Measurements from ENCODE around the gene SCAF11.

SCAF11 gene

GRCh38 chr12:45915405-45915804 is 75.0 kb downstream of the SCAF11 start:
- DNase-seq = no peak

GRCh38 chr12:45914090-45914489 is 76.3 kb downstream of the SCAF11 start:
- DNase-seq = no peak

- DNase-seq = no peak
Measured at GRCh38 chr12:45913631-45914030, 76.7 kb downstream of the SCAF11 start.

- DNase-seq = no peak
Measured at GRCh38 chr12:45912774-45913173, 77.6 kb downstream of the SCAF11 start.

GRCh38 chr12:45909041-45909713 is 81.2 kb downstream of the SCAF11 start:
- no peak for DNase-seq

GRCh38 chr12:45907955-45908354 is 82.4 kb downstream of the SCAF11 start:
- no peak for DNase-seq

- no peak for DNase-seq
Measured at GRCh38 chr12:45898094-45898493, 92.3 kb downstream of the SCAF11 start.

- DNase-seq = no peak
Measured at GRCh38 chr12:45895961-45896360, 94.4 kb downstream of the SCAF11 start.

GRCh38 chr12:45893240-45893639 is 97.1 kb downstream of the SCAF11 start:
- no peak for DNase-seq

- no peak for DNase-seq
Measured at GRCh38 chr12:45890276-45890675, 100.1 kb downstream of the SCAF11 start.

- no peak for DNase-seq
Measured at GRCh38 chr12:45887544-45887943, 102.8 kb downstream of the SCAF11 start.

- no peak for DNase-seq
Measured at GRCh38 chr12:45886685-45887084, 103.7 kb downstream of the SCAF11 start.

GRCh38 chr12:45883187-45883586 is 107.2 kb downstream of the SCAF11 start:
- DNase-seq = no peak

GRCh38 chr12:45880533-45880932 is 109.8 kb downstream of the SCAF11 start:
- no peak for DNase-seq

- no peak for DNase-seq
Measured at GRCh38 chr12:45879363-45879895, 110.9 kb downstream of the SCAF11 start.

- no peak for DNase-seq
Measured at GRCh38 chr12:45878630-45879255, 111.6 kb downstream of the SCAF11 start.

- DNase-seq = no peak
Measured at GRCh38 chr12:45877069-45877468, 113.3 kb downstream of the SCAF11 start.

- no peak for DNase-seq
Measured at GRCh38 chr12:45872446-45872845, 117.9 kb downstream of the SCAF11 start.
